ENCODE measurements around the gene PILRA.
"Not testable (repeated sequence)": the region's sequence is repeated elsewhere in the genome, so short reads cannot be mapped to it uniquely, and the experiment has no call there.

The PILRA gene

DNA sequence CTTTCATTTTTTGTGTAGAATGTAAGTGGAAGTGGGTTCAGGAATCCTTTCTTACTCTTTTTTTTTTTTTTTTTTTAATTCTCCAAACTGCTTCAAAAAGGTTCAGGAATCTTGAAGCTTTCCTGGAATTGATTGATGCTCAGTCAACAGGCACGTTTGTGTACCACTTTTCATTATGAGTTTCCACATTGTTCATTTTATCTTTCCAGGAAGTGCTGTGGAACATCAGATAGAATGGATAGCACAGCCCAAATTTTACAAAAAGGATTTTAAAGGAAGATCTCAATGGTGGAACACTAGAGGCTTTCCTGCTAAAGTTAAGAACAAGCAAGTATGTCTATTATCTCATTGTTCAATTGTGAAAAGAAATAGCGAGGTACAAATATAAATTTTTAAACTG lies 64.9 kb downstream of the PILRA start:
- no peak overlapping the region for H3K27ac ChIP-seq
- H3K4me1 ChIP-seq = peaks cover 47% of the 10 kb centered on the region
- H3K9ac ChIP-seq = no peak overlapping the region
- no peaks in the 10 kb centered on the region for H3K9me3 ChIP-seq
- no peak overlapping the region for H3K4me3 ChIP-seq
- TF ChIP-seq Cebpa-rat (IDR thresholded peaks at IDR 0.05) = no peak
- no peaks in the 10 kb centered on the region for H3K27me3 ChIP-seq
- H3K36me3 ChIP-seq = peaks cover 24% of the 10 kb centered on the region
- H4K20me1 ChIP-seq = peaks cover 25% of the 10 kb centered on the region
- no peak overlapping the region for H3K4me2 ChIP-seq

- H3K4me3 ChIP-seq, H3K9ac ChIP-seq, H3K27ac ChIP-seq, H3K9me3 ChIP-seq, H3K27me3 ChIP-seq, H3K4me2 ChIP-seq: not testable (repeated sequence)
- peaks cover 18% of the 10 kb centered on the region for H3K36me3 ChIP-seq
- H3K4me1 ChIP-seq = peaks cover 47% of the 10 kb centered on the region
- H4K20me1 ChIP-seq = peaks cover 19% of the 10 kb centered on the region
Measured at GRCh38 chr7:100438731-100439130, 65.4 kb downstream of the PILRA start.

DNA sequence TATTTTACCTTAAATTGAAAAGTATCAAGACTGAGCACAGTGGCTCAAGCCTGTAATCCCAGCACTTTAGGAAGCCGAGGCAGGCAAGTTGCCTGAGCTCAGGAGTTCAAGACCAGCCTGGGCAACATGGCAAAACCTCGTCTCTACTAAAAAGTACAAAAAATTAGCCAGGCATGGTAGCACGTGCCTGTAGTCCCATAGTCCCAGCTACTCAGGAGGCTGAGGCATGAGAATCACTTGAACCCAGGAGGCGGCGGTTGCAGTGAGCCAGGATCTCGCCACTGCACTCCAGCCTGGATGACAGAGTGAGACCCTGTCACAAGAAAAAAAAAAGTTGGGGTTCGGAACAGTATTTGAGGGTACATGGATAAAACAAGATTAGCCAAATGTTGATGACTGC lies 66.0 kb downstream of the PILRA start:
- not testable (repeated sequence) for H3K27me3 ChIP-seq, H3K4me2 ChIP-seq, H3K9me3 ChIP-seq, H3K4me3 ChIP-seq, H3K9ac ChIP-seq
- peaks cover 47% of the 10 kb centered on the region for H3K4me1 ChIP-seq
- H4K20me1 ChIP-seq = peaks cover 14% of the 10 kb centered on the region
- H3K27ac ChIP-seq = 0 out of 2 replicates have a peak overlapping the region, but pooled peaks have one; percentile 19
- H3K36me3 ChIP-seq = peaks cover 13% of the 10 kb centered on the region

GRCh38 chr7:100441641-100442535 lies 68.6 kb downstream of the PILRA start:
- Histone ChIP-seq H3K9me3 (no peaks in the 10 kb centered on the region), H3K36me3 (no peaks in the 10 kb centered on the region), H3K4me3 (no peak overlapping the region), H3K27me3 (no peaks in the 10 kb centered on the region), H3K9ac (no peak overlapping the region), H3K27ac (no peak overlapping the region), H4K20me1 (no peaks in the 10 kb centered on the region), H3K4me1 (peaks cover 58% of the 10 kb centered on the region), H3K4me2 (peak overlapping the region; percentile 9; the same call in 1 of the 2 replicates)
- no peak for TF ChIP-seq Cebpa-rat (IDR thresholded peaks at IDR 0.05)

- H3K36me3 ChIP-seq = no peaks in the 10 kb centered on the region
- no peaks in the 10 kb centered on the region for H4K20me1 ChIP-seq
- H3K27me3 ChIP-seq = no peaks in the 10 kb centered on the region
- H3K4me1 ChIP-seq = peaks cover 51% of the 10 kb centered on the region
- H3K9me3 ChIP-seq = no peaks in the 10 kb centered on the region
- H3K4me2 ChIP-seq = peak overlapping the region; percentile 89
- H3K27ac ChIP-seq = peak overlapping the region; percentile 95
- TF ChIP-seq Cebpa-rat (IDR thresholded peaks at IDR 0.05) = no peak
- H3K4me3 ChIP-seq = no peak overlapping the region
- H3K9ac ChIP-seq = peak overlapping the region; percentile 79; the same call in 1 of the 2 replicates
Measured at GRCh38 chr7:100443096-100443840, 70.0 kb downstream of the PILRA start.

- Histone ChIP-seq H3K4me1 (peaks cover 61% of the 10 kb centered on the region), H3K36me3 (no peaks in the 10 kb centered on the region), H3K27ac (peak overlapping the region; percentile 95), H3K9ac (peak overlapping the region; percentile 79), H3K27me3 (no peaks in the 10 kb centered on the region), H4K20me1 (no peaks in the 10 kb centered on the region), H3K9me3 (no peaks in the 10 kb centered on the region), H3K4me2 (peak overlapping the region; percentile 89), H3K4me3 (peak overlapping the region; percentile 48)
- TF ChIP-seq Cebpa-rat (IDR thresholded peaks at IDR 0.05) = no peak
Measured at GRCh38 chr7:100444311-100445278, 71.3 kb downstream of the PILRA start.

DNA sequence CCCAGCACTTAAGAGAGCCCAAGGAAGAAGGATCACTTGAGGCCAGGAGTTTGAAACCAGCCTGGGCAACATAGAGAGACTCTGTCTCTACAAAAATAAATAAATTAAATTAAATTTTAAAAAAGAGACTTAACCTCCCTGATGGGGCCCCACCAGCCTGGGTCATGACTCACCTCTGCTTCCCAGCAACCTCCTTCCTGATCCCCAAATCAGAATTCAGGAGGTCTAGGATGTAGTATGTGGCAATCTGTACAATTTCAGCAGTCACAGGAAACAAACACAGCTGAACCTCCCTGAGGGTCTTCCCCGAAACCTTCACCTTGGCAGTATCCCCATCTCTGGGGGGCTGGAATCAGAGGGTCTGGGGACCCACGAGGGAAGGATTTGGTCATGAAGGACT lies 72.8 kb downstream of the PILRA start:
- no peak overlapping the region for H3K4me3 ChIP-seq
- H3K4me2 ChIP-seq = peak overlapping the region; percentile 89
- H3K9ac ChIP-seq = peak overlapping the region; percentile 19; the same call in 1 of the 2 replicates
- H3K4me1 ChIP-seq = peaks cover 75% of the 10 kb centered on the region
- no peak for TF ChIP-seq Cebpa-rat (IDR thresholded peaks at IDR 0.05)
- H3K27me3 ChIP-seq = no peaks in the 10 kb centered on the region
- H3K36me3 ChIP-seq = no peaks in the 10 kb centered on the region
- H4K20me1 ChIP-seq = no peaks in the 10 kb centered on the region
- H3K9me3 ChIP-seq = no peaks in the 10 kb centered on the region
- peak overlapping the region; percentile 95 for H3K27ac ChIP-seq

- not testable (repeated sequence) for H3K27me3 ChIP-seq, H4K20me1 ChIP-seq, H3K4me3 ChIP-seq, H3K4me2 ChIP-seq, H3K27ac ChIP-seq, H3K9ac ChIP-seq, H3K36me3 ChIP-seq, H3K9me3 ChIP-seq
- peaks cover 81% of the 10 kb centered on the region for H3K4me1 ChIP-seq
Measured at GRCh38 chr7:100447363-100447762, 74.1 kb downstream of the PILRA start.

- Histone ChIP-seq H3K27ac (peak overlapping the region; percentile 52), H3K9ac (0 out of 2 replicates have a peak overlapping the region, but pooled peaks have one; percentile 28)
Measured at GRCh38 chr7:100449190-100449795, 76.0 kb downstream of the PILRA start.

More at GRCh38 chr7:100449190-100449795, 76.0 kb downstream of the PILRA start:
- H3K4me1 ChIP-seq = peaks cover 84% of the 10 kb centered on the region
- no peaks in the 10 kb centered on the region for H3K27me3 ChIP-seq
- no peaks in the 10 kb centered on the region for H4K20me1 ChIP-seq
- H3K4me2 ChIP-seq = peak overlapping the region; percentile 81
- H3K36me3 ChIP-seq = no peaks in the 10 kb centered on the region
- H3K9me3 ChIP-seq = no peaks in the 10 kb centered on the region
- no peak overlapping the region for H3K4me3 ChIP-seq
- TF ChIP-seq Cebpa-rat (IDR thresholded peaks at IDR 0.05) = peak; percentile 91
